OCI-LY7 (cell line): ENCODE results near the gene SLC25A21.

Experiments
- EZH2phosphoT487 ChIP-seq: fragments of 200-600 bp; sonication (generic); IDR thresholded peaks from 2 replicates; pipeline ENCODE4 v1.6.1; 2018; ENCODE audit warnings: low read depth, borderline replicate concordance, mild to moderate bottlenecking, mixed run types, antibody characterized with exemption, low read length, moderate library complexity, mixed read lengths
- TF ChIP-seq, protein P1 (sequence below): fragments of 200-600 bp; sonication (generic); conservative IDR thresholded peaks from 2 replicates; pipeline ENCODE4 v1.5.1; 2014; ENCODE audit warnings: mild to moderate bottlenecking, antibody characterized with exemption, low read length, moderate library complexity, mixed read lengths

DNA sequence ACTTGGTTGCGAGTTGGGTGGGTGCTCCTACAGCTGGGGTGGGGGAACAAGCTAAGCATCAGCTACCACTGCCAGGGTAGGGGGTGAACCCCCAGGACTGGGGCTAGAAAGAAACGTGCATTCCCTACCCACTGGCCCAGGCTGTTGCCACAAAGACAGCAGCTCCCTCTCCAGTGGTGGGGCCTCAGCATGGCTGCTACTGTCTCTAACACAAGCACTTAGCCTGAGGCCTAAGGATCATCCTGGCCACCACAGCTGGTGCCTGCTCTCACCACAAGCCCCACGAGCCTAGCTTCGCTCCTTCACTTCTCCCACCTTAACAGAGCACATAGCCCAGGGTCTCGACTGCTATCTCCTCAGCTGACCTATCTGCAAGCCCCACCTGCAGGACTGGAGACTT, 18.9 kb downstream of the SLC25A21 start:
- TF ChIP-seq, protein P1, sequence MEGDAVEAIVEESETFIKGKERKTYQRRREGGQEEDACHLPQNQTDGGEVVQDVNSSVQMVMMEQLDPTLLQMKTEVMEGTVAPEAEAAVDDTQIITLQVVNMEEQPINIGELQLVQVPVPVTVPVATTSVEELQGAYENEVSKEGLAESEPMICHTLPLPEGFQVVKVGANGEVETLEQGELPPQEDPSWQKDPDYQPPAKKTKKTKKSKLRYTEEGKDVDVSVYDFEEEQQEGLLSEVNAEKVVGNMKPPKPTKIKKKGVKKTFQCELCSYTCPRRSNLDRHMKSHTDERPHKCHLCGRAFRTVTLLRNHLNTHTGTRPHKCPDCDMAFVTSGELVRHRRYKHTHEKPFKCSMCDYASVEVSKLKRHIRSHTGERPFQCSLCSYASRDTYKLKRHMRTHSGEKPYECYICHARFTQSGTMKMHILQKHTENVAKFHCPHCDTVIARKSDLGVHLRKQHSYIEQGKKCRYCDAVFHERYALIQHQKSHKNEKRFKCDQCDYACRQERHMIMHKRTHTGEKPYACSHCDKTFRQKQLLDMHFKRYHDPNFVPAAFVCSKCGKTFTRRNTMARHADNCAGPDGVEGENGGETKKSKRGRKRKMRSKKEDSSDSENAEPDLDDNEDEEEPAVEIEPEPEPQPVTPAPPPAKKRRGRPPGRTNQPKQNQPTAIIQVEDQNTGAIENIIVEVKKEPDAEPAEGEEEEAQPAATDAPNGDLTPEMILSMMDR = no peak
- TF ChIP-seq EZH2phosphoT487 = no peak
